GM18526 (cell line): ENCODE measurements around the gene SPOCD1.

Source experiments
- POLR2A ChIP-seq: IDR thresholded peaks from 3 replicates; pipeline ENCODE4 v1.6.1; 2011; ENCODE audit not compliant: insufficient read length; ENCODE audit errors: extremely low read depth

SPOCD1 gene

GRCh38 chr1:31752258-31752657 is 63.6 kb downstream of the SPOCD1 start:
- TF ChIP-seq POLR2A, result no peak

- TF ChIP-seq POLR2A, result no peak
These were observed 64.0 kb downstream of the SPOCD1 start for GRCh38 chr1:31751822-31752241.

GRCh38 chr1:31750858-31751510 is 64.8 kb downstream of the SPOCD1 start:
- TF ChIP-seq POLR2A, result no peak

GRCh38 chr1:31749785-31750735 is 65.8 kb downstream of the SPOCD1 start:
- no peak for TF ChIP-seq POLR2A

GRCh38 chr1:31748365-31748764 is 67.5 kb downstream of the SPOCD1 start:
- no peak for TF ChIP-seq POLR2A

GRCh38 chr1:31747304-31747703 is 68.5 kb downstream of the SPOCD1 start:
- no peak for TF ChIP-seq POLR2A

- no peak for TF ChIP-seq POLR2A
These were observed 69.1 kb downstream of the SPOCD1 start for GRCh38 chr1:31746687-31747086.

- TF ChIP-seq POLR2A, result no peak
These were observed 69.7 kb downstream of the SPOCD1 start for GRCh38 chr1:31745946-31746670.

- TF ChIP-seq POLR2A, result no peak
These were observed 70.5 kb downstream of the SPOCD1 start for GRCh38 chr1:31745096-31745945.

- no peak for TF ChIP-seq POLR2A
These were observed 71.5 kb downstream of the SPOCD1 start for GRCh38 chr1:31744165-31744888.

- no peak for TF ChIP-seq POLR2A
These were observed 73.2 kb downstream of the SPOCD1 start for GRCh38 chr1:31742462-31743212.
